ENCODE data around the gene NPC1L1.

DNA sequence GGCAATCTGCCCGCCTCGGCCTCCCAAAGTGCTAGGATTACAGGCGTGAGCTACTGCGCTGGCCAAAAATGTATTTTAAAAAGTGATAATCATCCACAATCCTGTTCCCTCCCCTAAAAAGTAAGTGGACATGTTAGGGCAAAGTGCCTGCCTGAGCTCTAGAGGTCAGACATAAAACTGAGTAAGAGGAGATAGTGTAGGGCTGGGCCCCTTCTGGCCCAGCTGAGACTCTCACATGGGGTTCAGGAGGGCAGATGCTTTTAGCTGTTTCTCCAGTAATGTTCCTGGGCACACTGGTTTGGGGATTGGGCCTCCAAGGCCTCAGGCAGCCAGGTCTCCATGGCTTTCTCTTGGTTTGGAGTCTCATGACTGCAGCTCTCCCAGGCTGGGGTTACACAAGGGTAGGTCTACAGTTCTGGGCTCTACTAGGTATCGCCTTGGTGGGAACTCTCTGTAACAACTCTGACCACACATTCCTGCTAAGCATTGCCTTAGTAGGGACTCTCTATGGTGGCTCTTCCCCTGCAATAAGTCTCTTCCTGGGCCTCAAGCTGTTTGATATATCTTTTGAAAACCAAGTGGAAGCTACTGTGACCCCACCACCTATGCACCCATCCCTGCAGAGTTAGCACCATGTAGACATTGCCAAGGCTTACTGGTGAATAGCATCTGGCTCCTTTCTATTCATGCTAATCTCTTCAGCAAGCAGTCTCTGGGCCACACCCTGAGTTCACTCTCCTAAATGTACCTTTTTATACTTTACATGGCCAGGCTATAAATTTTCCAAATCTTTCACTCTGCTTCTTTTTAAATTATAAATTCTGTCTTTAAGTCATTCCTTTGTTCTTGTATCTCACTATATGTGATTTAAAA lies 43.7 kb downstream of the NPC1L1 start:
- TF ChIP-seq EZH2 (IDR thresholded peaks at IDR 0.05) (no peak), POLR2AphosphoS5 (IDR thresholded peaks at IDR 0.05; ENCODE audit: borderline replicate concordance, low read depth, low read length) (no peak)

Measured in SK-N-MC (cell line).